Measurements from ENCODE around the gene VMAC.

Gene VMAC

GRCh38 chr19:5931251-5931650 lies 26.6 kb downstream of the VMAC start:
- DNase-seq (ENCODE audit: low read depth), result no peak

GRCh38 chr19:5932146-5932545 lies 27.5 kb downstream of the VMAC start:
- DNase-seq (ENCODE audit: low read depth), result no peak

GRCh38 chr19:5932609-5933262 lies 28.1 kb downstream of the VMAC start:
- DNase-seq (ENCODE audit: low read depth), result no peak

- no peak for DNase-seq (ENCODE audit: low read depth)
Observed at GRCh38 chr19:5933391-5934068, 28.9 kb downstream of the VMAC start.

GRCh38 chr19:5934069-5934401 lies 29.4 kb downstream of the VMAC start:
- DNase-seq (ENCODE audit: low read depth), result no peak

GRCh38 chr19:5934774-5935472 lies 30.3 kb downstream of the VMAC start:
- no peak for DNase-seq (ENCODE audit: low read depth)

- DNase-seq (ENCODE audit: low read depth), result no peak
Observed at GRCh38 chr19:5935473-5936291, 31.0 kb downstream of the VMAC start.

GRCh38 chr19:5936292-5936592 lies 31.6 kb downstream of the VMAC start:
- DNase-seq (ENCODE audit: low read depth), result no peak

GRCh38 chr19:5937550-5937949 lies 32.9 kb downstream of the VMAC start:
- DNase-seq (ENCODE audit: low read depth), result no peak

GRCh38 chr19:5940260-5941208 lies 35.9 kb downstream of the VMAC start:
- no peak for DNase-seq (ENCODE audit: low read depth)

- DNase-seq (ENCODE audit: low read depth), result no peak
Observed at GRCh38 chr19:5941673-5942072, 37.0 kb downstream of the VMAC start.

GRCh38 chr19:5943045-5943444 lies 38.4 kb downstream of the VMAC start:
- no peak for DNase-seq (ENCODE audit: low read depth)

- DNase-seq (ENCODE audit: low read depth), result no peak
Observed at GRCh38 chr19:5943623-5944022, 39.0 kb downstream of the VMAC start.

- no peak for DNase-seq (ENCODE audit: low read depth)
Observed at GRCh38 chr19:5947435-5947834, 42.8 kb downstream of the VMAC start.

- DNase-seq (ENCODE audit: low read depth), result no peak
Observed at GRCh38 chr19:5948752-5949564, 44.3 kb downstream of the VMAC start.

- DNase-seq (ENCODE audit: low read depth), result peak; percentile 7
Observed at GRCh38 chr19:5949792-5950305, 45.2 kb downstream of the VMAC start.

GRCh38 chr19:5950741-5951140 lies 46.1 kb downstream of the VMAC start:
- DNase-seq (ENCODE audit: low read depth), result no peak

- DNase-seq (ENCODE audit: low read depth), result no peak
Observed at GRCh38 chr19:5951338-5951861, 46.7 kb downstream of the VMAC start.

GRCh38 chr19:5952193-5953029 lies 47.7 kb downstream of the VMAC start:
- no peak for DNase-seq (ENCODE audit: low read depth)
